IMR-90 (cell line): ENCODE data around the gene FBXL5. TPM values are rescaled to one million over a fixed set of nuclear protein-coding genes. Genes with fewer than 3 reads are reported as not detected.

Source experiments
- ATAC-seq: fragments of 200-7000 bp; cut with Tn5 transposase; 2 replicates; pipeline ENCODE4 v1.9.1; 2020; ENCODE audit warnings: low read depth, mild to moderate bottlenecking, moderate library complexity
- BruUV-seq: library from RNA; stranded (reverse); fragments of 400-500 nt; replicated peaks from 2 replicates; lab custom pipeline; 2021; lab: Mats Ljungman, UMichigan
- CTCF ChIA-PET: fragments of 300-600 bp; formaldehyde crosslinking; extraction: SDS; loops from one replicate; lab custom pipeline; 2021; ENCODE audit warnings: antibody characterized with exemption; lab: Yijun Ruan, JAX
- POLR2A ChIA-PET: fragments of 300-600 bp; sonication (Branson Sonifier 250); formaldehyde crosslinking; loops from one replicate; lab custom pipeline; 2022; ENCODE audit warnings: antibody characterized with exemption; ENCODE audit not compliant: unreplicated experiment; lab: Charles Lee
- DNase-seq: peaks from one replicate; pipeline ENCODE4 v3.0.0; 2013
- H2AFZ ChIP-seq: replicated peaks from 2 replicates; pipeline ENCODE3; 2013; ENCODE audit warnings: low read length, mild to moderate bottlenecking; ENCODE audit not compliant: poor library complexity
- H2AK5ac ChIP-seq: 2 replicates; pipeline ENCODE4 v1.6.1; 2013; ENCODE audit warnings: low read depth, low read length, inconsistent platforms
- H2AK9ac ChIP-seq: replicated peaks from 2 replicates; pipeline ENCODE3; 2013; ENCODE audit warnings: mild to moderate bottlenecking, low read depth, low read length, moderate library complexity; ENCODE audit not compliant: poor library complexity
- H2BK120ac ChIP-seq: 2 replicates; pipeline ENCODE4 v1.6.1; 2013; ENCODE audit warnings: low read depth, low read length, inconsistent platforms
- H2BK15ac ChIP-seq: 3 replicates; pipeline ENCODE4 v1.6.1; 2013; ENCODE audit warnings: low read depth, low read length, inconsistent platforms
- H2BK20ac ChIP-seq: 2 replicates; pipeline ENCODE4 v1.6.1; 2013; ENCODE audit warnings: low read depth, mild to moderate bottlenecking, inconsistent platforms, low read length, moderate library complexity
- H2BK5ac ChIP-seq: 2 replicates; pipeline ENCODE4 v1.6.1; 2013; ENCODE audit warnings: mild to moderate bottlenecking, low read depth, low read length, inconsistent platforms; ENCODE audit not compliant: poor library complexity, severe bottlenecking
- H3K14ac ChIP-seq: replicated peaks from 2 replicates; pipeline ENCODE4 v1.6.1; 2013; ENCODE audit warnings: low read depth, low read length, inconsistent platforms
- H3K18ac ChIP-seq: 2 replicates; pipeline ENCODE4 v1.6.1; 2013; ENCODE audit warnings: low read depth, low read length, control low read depth
- H3K23ac ChIP-seq: 2 replicates; pipeline ENCODE4 v1.6.1; 2013; ENCODE audit warnings: low read depth, low read length, inconsistent platforms
- H3K27ac ChIP-seq: 2 replicates; pipeline ENCODE4 v1.5.1; 2013; ENCODE audit warnings: mild to moderate bottlenecking, control low read depth, low read length; ENCODE audit not compliant: insufficient read depth
- H3K27me3 ChIP-seq: 2 replicates; pipeline ENCODE4 v1.6.1; 2013; ENCODE audit warnings: low read length; ENCODE audit not compliant: control insufficient read depth, insufficient read depth
- H3K36me3 ChIP-seq: 2 replicates; pipeline ENCODE4 v1.6.1; 2013; ENCODE audit warnings: low read length, mixed read lengths; ENCODE audit not compliant: control insufficient read depth, insufficient read depth
- H3K4ac ChIP-seq: 2 replicates; pipeline ENCODE4 v1.6.1; 2013; ENCODE audit warnings: low read depth, low read length, inconsistent platforms
- H3K4me1 ChIP-seq: 2 replicates; pipeline ENCODE4 v1.6.1; 2013; ENCODE audit warnings: low read length, mixed read lengths; ENCODE audit not compliant: control insufficient read depth, insufficient read depth
- H3K4me2 ChIP-seq: 2 replicates; pipeline ENCODE4 v1.6.1; 2013; ENCODE audit warnings: low read depth, mild to moderate bottlenecking, control low read depth, low read length, moderate library complexity
- H3K4me3 ChIP-seq: 2 replicates; pipeline ENCODE4 v1.5.1; 2013; ENCODE audit warnings: low read depth, mild to moderate bottlenecking, control low read depth, low read length, moderate library complexity; ENCODE audit not compliant: insufficient read depth
- H3K56ac ChIP-seq: 2 replicates; pipeline ENCODE4 v1.6.1; 2013; ENCODE audit warnings: low read length, inconsistent platforms; ENCODE audit not compliant: insufficient read depth; ENCODE audit errors: extremely low read depth
- H3K79me1 ChIP-seq, 2 experiments: 2 replicates each; pipeline ENCODE4 v1.6.1; 2013; ENCODE audit warnings: low read length in 2 of 2, inconsistent platforms in 1 of 2, low read depth in 1 of 2
- H3K9ac ChIP-seq: 2 replicates; pipeline ENCODE4 v1.6.1; 2013; ENCODE audit warnings: low read depth, low read length, control low read depth
- H3K9me1 ChIP-seq: 2 replicates; pipeline ENCODE4 v1.6.1; 2013; ENCODE audit warnings: low read length, inconsistent platforms; ENCODE audit not compliant: insufficient read depth
- H3K9me3 ChIP-seq: 2 replicates; pipeline ENCODE4 v1.6.1; 2013; ENCODE audit warnings: low read length; ENCODE audit not compliant: control insufficient read depth, insufficient read depth
- H4K20me1 ChIP-seq: 2 replicates; pipeline ENCODE4 v1.6.1; 2013; ENCODE audit warnings: low read length, inconsistent platforms; ENCODE audit not compliant: insufficient read depth
- H4K5ac ChIP-seq: 2 replicates; pipeline ENCODE4 v1.6.1; 2013; ENCODE audit warnings: mild to moderate bottlenecking, low read depth, low read length, control low read depth
- H4K8ac ChIP-seq, 2 experiments: 2 replicates each; pipeline ENCODE4 v1.6.1; 2013; ENCODE audit warnings: low read depth in 2 of 2, low read length in 2 of 2, control low read depth in 1 of 2, inconsistent platforms in 1 of 2
- H4K91ac ChIP-seq: 2 replicates; pipeline ENCODE4 v1.6.1; 2013; ENCODE audit warnings: low read depth, low read length, inconsistent platforms; ENCODE audit not compliant: insufficient read depth
- CEBPB ChIP-seq: IDR thresholded peaks from 2 replicates; pipeline ENCODE4 v1.6.1; 2012; ENCODE audit warnings: low read depth, low read length, improper control_type of control experiment
- CTCF ChIP-seq: conservative IDR thresholded peaks from 2 replicates; pipeline ENCODE4 v1.5.1; 2012; ENCODE audit warnings: mild to moderate bottlenecking, low read depth, low read length, improper control_type of control experiment
- MXI1 ChIP-seq: IDR thresholded peaks from 2 replicates; pipeline ENCODE4 v1.6.1; 2012; ENCODE audit warnings: low read depth, mild to moderate bottlenecking, low read length, moderate library complexity, borderline replicate concordance
- NFE2L2 ChIP-seq: fragments of 150-350 bp; IDR thresholded peaks from 2 replicates; pipeline ENCODE4 v1.6.1; 2016; ENCODE audit warnings: low read depth, mild to moderate bottlenecking, low read length
- RCOR1 ChIP-seq: IDR thresholded peaks from 2 replicates; pipeline ENCODE4 v1.6.1; 2012; ENCODE audit warnings: mild to moderate bottlenecking, low read length, improper control_type of control experiment; ENCODE audit not compliant: insufficient replicate concordance
- WGBS, 2 experiments: methylation state at CpG; one replicate each; pipeline versions ENCODE4 v1.1.5 to v1.1.7; 2013; ENCODE audit warnings: missing lambda C conversion rate in 2 of 2; ENCODE audit not compliant: insufficient read length in 1 of 2; ENCODE audit errors: extremely low coverage in 2 of 2; 5-methylcytosine and 5-hydroxymethylcytosine counted together
- dilution Hi-C: fragments of 300-500 bp; cut with HindIII; formaldehyde crosslinking; loops from one replicate; pipeline ENCODE4 v1.14.3; 2018; ENCODE audit warnings: low sequenced_read_pairs; ENCODE audit not compliant: unreplicated experiment
- in situ Hi-C: fragments of 300-500 bp; cut with MboI; formaldehyde crosslinking; loops from 3 replicates; pipeline ENCODE4 v1.14.3; 2019; ENCODE audit warnings: low sequenced_read_pairs, inconsistent platforms, mixed read lengths
- intact Hi-C: fragments of 100-400 bp; cut with micrococcal nuclease; formaldehyde crosslinking; loops from 2 replicates; pipeline ENCODE4 v1.10.0; 2022
- polyA plus RNA-seq, 3 experiments: library from polyadenylated mRNA; depleted of rRNA; stranded (reverse); fragments of >200 nt; gene quantifications; 2 replicates each; pipeline ENCODE4 v1.2.3, GENCODE V29; 2012; ENCODE audit warnings: low replicate concordance in 1 of 3
- total RNA-seq: library from RNA; depleted of rRNA; stranded (reverse); fragments of >200 nt; gene quantifications from 2 replicates; pipeline ENCODE4 v1.2.3, GENCODE V29; 2012

Gene FBXL5
- total and polyA plus RNA-seq, 2 of the 4 experiments (the other 2 are of a cell fraction) = 20.3 to 62.6 TPM

DNA sequence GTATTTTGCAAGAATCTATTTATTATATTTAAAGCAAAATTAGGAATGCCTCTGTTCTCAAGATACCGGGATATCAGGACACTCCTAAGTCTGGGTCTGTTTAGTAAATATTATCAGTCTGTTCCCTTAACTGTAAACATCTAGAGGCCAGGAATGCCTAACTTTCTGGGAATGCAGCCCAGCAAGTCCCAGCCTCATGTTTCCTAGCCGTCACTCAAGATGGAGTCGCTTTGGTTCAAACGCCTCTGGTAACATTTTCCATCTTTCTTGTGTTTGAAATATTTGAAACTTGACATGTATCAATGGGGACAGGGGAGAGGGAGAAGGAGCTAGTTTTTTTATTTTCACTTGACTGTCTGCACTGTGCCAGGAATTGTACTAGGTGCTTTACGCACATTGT lies 85.4 kb downstream of the FBXL5 start:
- Histone ChIP-seq H3K4ac (no peak overlapping the region), H2AK9ac (no peak overlapping the region), H3K4me3 (no peak overlapping the region), H3K23ac (no peak overlapping the region), H3K27ac (no peak overlapping the region), H3K4me2 (no peak overlapping the region), H2AFZ (no peak overlapping the region), H3K79me1 (no peaks in the 10 kb centered on the region), H4K20me1 (no peaks in the 10 kb centered on the region), H3K18ac (no peak overlapping the region), H4K8ac (no peak overlapping the region), H2BK15ac (no peak overlapping the region), H3K14ac (no peak overlapping the region), H2AK5ac (no peak overlapping the region), H3K9me1 (peaks cover 4% of the 10 kb centered on the region; the same call in 1 of the 2 replicates), H2BK120ac (no peak overlapping the region), H3K27me3 (no peaks in the 10 kb centered on the region), H3K56ac (no peak overlapping the region), H2BK5ac (no peak overlapping the region), H3K9ac (no peak overlapping the region), H4K5ac (no peak overlapping the region), H2BK20ac (no peak overlapping the region), H3K9me3 (no peaks in the 10 kb centered on the region), H4K91ac (no peak overlapping the region), H3K4me1 (no peaks in the 10 kb centered on the region), H3K36me3 (peaks cover 27% of the 10 kb centered on the region)
- CTCF ChIA-PET = no interaction called here
- intact Hi-C loops (no loop called here), in situ Hi-C loops (no loop called here), dilution Hi-C loops (no loop called here)
- TF ChIP-seq CEBPB (no peak), NFE2L2 (no peak), CTCF (no peak), MXI1 (no peak), RCOR1 (no peak)
- no CpG with 5 or more reads among the region's 5 CpGs for WGBS, 2 experiments
- BruUV-seq = no TSS peak
- POLR2A ChIA-PET = no interaction called here
- DNase-seq = no peak
- no peak for ATAC-seq
